GM19455 (cell line): Measurements from ENCODE around the gene WNT7B.

Experiments used
- ATAC-seq: cut with Tn5 transposase; IDR thresholded peaks from one replicate; pipeline ENCODE4 v1.9.1; 2021; ENCODE audit not compliant: unreplicated experiment

Gene WNT7B

DNA sequence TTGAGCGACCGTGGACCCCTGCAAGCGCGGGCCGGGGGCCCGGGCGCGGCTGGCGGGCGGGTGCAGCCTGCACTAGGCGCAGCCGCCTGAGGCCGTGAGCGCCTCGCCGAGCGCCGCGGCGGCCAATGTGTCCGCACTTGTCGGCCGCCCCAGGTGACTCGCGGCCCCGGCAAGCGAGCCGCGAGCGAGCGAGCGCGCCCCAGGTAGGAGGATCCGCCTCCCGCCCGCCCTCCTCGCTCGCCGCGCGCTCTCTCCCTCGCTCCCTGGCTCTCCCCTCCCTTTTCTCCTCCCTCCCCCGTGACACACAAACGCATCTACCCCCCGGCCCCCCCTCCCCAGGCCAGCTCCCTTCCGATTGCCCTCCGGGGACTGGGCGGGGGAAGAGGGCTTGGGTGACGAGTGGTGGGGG lies at the start of gene WNT7B:
TSS of gene WNT7B (minus strand) at position 160 of the 409 bp plus-strand sequence. CDS start 408 bp downstream, outside the sequence.
- no peak for ATAC-seq

DNA sequence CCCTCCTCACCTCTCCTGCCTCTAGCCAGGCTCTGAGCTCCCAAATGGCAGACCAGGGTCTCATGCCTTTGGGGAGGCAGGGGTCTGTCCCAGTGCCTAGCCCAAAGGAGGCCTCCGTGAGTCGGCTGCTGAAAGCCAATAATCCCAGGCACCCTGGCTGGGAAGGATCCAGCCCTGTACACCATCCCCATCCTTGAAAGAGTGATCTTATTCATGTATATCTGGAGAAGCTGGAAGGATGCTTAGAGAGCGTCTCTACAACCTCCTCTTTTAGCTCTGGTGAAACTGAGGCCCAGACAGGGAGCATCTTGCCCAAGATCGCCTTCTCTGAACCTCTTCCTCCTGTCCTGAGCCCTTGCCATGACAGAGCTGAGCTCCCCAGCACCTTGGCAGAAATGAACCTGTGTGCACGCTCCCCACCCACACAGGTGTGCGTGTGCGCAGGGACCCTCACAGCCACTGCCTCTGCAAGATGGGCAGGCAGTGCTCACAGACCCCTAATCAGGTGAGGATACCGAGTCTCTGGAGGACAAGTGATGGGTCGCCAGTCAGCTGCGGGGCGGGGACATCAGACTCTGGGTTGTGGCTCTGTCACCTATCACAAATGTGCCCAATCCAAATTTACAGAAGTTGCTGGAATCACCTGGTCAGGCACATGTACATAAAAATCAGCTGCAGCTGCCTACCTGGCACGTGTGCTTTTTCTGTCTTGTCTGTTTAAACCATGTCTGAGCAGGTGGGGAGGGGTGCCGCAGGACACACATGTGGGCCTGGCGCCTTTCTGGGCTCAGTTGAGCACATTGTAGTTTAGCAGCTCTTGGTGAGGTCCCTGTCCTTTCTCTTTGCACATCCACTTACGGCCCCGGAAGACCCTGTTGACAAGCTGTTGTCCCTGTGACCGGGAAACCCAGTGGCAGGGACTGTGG lies 49.3 kb upstream of the WNT7B start:
- no peak for ATAC-seq

DNA sequence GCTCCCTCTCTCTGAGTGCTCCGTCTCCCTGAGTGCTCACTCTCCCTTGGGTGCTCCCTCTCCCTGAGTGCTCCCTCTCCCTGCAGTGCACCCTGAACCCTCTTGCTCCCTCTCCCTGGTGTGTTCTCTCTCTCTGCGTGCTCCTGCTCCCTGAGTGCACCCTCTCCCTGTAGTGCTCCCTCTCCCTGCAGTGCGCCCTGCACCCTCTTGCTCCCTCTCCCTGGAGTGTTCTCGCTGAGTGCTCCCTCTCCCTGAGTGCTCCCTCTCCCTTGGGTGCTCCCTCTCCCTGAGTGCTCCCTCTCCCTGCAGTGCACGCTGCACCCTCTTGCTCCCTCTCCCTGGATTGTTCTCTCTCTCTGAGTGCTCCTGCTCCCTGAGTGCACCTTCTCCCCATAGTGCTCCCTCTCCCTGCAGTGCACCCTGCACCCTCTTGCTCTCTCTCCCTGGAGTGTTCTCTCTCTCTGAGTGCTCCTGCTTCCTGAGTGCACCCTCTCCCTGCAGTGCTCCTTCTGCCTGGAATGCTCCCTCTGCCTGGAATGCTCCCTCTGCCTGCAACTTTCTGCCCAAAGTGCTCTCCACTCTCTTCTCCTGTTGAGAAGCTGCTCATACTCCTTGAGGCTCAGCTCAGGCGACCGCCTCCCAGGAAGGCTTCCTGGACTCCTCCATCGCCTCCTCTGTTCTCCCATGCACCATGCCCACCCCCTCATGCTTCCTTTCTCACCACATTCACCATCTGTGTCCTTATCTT lies 48.4 kb upstream of the WNT7B start:
- no peak for ATAC-seq

DNA sequence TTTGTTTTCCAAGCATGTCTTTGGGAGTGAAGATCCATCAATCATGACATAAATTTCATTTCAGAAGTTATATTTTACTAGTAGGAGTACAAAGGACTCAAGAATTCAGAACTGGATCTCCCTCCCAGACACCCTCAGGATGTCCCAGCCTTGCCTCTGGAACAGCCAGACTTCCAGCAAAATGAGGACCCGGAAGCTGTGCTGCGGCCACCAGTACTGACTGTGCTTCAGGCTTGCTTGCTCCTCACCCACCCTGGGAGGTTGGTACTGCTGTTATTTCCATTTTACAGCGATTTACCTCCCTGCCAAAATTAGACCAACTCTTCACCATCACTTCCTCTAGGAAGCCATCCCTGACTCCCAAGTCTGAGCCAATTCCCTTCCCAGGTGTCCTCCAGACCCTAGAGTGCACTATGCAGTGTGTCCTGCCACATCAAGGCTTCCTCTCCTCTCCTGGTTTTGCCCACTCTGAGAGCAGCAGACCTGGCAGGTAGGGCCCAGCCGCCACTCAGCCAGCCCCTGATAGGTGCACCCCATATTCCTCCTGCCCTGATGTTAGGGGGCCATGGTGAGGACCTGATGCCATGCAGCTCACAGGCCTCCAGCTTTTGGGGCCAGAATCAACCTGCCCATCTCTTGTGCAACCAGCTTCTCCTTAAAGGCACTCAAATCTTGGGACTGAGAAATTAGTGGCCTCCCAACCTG lies 47.3 kb upstream of the WNT7B start:
- no peak for ATAC-seq

DNA sequence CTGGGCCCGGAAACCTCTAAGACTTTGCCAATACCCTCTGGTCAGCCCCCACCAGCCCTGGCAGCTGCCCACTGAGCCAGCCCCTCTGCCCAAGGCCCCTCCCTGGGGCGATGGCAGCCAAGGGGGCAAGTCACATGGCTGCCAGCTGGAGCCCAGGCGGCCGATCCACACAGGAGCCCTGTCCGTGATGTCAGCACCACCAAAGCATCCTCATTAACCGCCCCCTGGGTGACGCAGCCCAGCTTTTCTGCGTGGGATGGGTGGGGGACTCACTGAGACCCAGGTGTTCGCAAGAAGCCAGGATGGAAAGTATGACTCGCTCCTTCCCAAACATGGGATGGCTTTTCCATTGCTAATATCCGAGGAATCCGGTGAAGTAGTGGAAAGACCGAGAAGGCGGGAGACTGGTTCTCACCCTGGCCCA lies 46.6 kb upstream of the WNT7B start:
- no peak for ATAC-seq

DNA sequence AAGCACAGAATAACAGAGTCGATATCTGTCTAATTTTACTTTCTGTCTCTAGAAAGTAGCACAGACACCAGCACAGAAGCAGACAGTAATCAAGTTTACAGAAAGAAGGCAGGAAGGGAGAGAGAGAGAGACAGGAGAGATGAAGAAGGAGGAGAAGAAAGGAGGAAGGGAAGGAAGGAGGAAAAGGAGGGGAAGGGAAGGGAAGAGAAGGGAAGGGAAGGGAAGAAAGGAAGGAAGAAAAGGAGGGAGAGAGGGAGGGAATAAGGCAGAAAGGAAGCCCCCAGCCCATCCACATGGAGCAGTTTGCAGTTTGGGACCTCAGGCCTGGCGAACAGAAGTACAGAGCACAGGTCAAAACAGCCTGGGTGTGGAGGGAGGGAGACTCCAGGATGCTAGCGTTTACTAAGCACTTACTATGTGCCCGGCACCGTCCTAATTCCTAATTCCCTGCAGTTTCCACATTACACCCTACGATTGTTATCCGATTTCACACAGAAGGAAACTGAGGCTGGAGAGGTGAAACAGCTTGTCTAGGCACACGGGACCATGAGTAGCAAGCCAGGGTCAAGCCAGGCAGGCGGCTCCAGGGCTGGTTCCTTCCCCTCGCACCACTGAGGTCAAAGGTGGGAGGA lies 46.0 kb upstream of the WNT7B start:
- no peak for ATAC-seq

DNA sequence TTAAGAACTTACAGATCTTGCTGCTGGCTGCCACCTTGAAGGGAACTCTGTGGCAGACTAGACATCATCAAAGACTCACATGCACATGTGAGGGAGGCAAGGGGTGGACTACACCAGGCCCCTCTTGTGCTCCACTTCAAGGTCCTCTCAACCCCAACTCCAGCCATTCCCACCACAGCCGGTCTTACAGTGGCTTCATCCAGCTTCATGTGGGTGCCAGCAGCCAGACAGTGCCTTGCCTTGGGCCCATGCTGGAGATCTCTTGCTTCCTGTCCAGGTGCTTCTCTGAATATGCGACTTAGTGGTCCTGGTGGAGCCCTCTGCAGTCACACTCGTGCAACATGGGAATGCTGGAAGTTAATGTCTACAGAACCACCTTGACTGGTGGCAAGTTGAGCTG lies 44.6 kb upstream of the WNT7B start:
- no peak for ATAC-seq

DNA sequence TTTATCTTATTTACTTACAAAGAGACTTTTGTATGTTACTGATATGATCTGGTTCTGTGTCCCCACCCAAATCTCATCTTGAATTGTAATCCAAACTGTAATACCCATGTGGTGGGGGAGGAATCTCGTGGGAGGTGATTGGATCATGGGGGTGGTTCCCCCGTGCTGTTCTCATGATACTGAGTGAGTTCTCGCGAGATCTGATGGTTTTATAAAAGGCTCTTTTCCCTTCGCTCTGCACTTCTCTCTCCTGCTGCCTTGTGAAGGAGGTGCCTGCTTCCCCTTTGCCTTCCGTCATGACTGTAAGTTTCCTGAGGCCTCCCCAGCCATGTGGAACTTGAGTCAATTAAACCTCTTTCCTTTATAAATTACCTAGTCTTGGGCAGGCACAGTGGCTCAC lies 42.4 kb upstream of the WNT7B start:
- no peak for ATAC-seq

DNA sequence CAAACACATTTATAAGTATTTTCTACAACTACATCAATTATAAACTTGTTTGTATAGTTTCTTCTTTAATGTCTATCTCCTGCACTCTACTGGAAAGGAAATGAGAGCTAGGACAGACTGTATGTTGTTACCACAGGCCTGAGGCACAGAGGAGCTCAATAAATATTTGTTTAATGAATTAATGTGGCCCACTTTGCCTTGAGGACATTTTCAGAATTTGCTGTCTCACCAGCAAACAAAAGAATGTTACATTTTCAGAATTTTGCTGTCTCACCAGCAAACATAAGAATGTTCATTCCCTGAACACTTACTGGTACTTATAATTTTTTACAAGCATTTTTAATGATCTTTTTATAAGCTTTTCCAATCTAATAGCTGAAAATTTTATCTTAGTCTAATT lies 41.9 kb upstream of the WNT7B start:
- no peak for ATAC-seq

DNA sequence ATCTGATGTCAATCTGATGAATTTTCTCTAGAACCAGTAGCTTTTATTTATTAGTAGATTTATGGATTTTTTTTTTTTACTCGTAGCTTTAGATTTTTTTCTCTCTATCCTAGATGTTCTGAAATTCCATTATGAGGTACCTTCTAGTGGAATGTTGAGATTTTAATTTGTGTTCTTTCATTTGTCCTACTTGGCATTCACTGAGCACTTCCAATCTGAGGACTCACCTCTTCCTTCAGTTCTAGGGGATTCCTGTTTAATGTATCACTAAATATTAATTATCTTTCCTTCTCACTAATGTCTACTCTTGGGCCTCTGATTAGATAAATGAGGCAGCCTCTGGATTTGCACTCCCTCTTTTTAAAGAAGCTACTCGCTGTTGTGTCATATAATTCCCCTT lies 40.2 kb upstream of the WNT7B start:
- no peak for ATAC-seq

DNA sequence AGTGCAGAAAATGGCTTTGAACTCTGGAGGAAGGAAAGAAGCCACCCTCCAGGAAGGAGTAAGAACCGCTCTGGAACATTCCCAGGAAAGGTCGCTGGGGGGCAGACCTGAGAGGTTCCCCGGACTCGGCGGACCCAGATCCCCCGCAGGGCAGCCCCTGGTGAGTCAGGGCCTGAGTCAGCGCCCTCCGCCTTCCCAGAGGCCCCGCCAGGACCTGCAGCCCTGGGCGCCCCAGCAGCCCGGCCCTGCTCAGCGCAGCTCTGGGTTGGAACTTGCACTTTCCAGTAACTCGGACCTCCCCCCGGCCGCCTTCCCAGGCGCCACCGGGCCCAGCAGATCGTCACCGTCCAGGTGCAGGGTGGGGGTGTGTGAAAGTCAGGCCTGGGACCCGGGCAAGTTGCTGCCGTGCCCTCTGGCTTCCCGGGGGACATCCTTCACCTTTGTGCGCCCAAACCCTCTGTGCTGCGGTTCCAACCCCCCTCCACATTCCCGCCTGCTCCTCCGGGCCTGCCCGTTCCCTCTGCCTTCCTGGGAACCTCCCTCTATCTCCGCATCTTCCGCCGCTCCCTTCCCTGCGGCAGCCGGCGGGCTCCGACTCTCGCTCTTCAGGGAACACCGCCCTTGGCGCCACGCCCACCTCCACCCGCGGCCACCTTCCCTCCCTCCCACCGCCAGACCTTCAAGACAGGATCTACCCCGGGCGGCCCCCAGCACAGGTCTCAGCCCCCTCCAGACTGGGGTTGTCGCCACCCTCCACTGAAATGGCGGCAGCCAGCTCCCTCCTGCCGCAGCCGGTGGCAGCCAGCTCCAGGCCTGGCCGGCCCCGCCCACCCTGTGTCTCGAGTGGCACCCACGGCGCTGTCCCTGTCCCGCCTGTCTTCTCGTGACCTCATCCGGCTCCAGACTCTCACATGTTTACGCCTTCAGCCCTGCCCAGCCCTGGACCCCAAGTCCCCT lies 36.8 kb upstream of the WNT7B start:
- peak; percentile 69 for ATAC-seq

DNA sequence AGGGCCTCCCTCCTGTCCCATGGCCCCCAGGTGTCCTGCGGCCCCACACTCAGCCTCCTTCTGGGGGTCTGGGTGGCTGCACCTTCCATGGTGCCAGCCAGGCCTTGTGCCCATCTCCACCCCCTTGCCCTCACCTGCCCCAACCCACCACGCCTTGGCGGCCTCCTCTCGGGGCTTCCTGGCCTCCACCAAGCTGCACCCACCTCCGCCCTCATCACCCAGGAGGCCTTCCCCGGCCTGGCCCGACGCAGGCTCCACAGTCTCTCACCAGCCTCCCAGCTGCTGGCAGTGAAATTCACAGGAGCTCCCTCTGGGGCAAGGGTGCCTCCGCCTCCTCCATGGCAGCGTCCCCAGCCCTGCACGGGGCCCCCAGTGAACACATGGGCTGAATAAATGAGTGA lies 35.9 kb upstream of the WNT7B start:
- no peak for ATAC-seq

DNA sequence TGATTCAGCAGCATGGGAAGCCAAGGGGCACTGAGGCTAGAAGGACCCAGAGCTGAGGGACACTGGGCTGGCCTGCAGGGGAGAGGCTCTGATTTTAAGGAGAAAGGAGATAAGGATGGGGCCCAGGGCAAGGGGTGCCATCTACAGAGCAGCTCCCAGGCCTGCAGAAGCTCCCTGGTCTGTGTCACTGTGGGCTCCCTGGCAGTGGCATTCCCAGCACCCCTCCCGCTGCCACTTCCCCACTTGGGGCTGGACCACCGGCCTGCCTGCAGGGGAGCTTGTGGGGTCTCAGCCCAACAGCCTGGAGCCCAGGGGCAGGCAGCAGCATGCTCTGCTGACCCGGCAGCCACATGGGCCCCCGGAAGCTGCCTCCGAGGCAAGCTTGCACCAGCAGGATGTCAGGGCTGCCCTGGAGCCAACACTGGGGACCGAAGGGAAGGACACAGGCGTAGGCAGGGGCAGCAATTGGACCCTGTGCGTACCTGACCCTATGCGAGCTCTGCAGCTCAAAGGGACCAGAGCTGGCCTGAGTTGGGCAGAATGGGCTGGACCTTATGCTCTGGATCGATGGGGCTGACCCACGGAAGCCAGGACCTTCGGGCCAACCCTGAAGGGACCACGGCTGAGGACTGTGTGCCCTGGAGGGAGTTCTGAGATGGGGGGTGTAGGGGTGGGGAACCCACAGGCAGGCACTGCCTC lies 35.4 kb upstream of the WNT7B start:
- ATAC-seq: no peak

DNA sequence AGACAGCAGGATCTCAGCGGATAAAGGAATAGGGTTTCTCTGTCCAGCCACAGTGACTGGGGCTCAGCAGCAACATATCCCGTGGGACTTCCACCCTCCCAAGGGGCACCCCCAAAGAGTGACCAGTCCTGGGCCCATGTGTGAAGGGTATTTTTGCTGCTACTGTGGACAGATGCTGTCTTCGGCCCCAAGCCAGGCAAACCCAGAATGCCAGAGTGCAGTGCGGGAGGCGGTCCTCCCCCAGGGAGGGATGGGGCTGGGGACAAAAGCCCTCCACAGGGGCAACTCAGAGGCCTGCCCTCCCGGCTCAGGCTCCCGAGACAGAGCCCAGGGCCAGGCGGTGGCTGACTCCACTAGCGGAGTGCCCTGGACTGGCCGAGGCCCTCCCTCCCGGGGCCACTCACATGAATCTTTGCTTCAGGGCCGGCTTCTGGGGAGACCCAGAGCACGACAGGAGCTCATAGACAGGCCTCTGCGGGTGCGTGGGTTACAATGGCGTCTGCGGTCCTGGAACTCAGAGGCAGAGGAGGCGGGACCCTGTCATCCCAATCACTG lies 34.7 kb upstream of the WNT7B start:
- no peak for ATAC-seq

DNA sequence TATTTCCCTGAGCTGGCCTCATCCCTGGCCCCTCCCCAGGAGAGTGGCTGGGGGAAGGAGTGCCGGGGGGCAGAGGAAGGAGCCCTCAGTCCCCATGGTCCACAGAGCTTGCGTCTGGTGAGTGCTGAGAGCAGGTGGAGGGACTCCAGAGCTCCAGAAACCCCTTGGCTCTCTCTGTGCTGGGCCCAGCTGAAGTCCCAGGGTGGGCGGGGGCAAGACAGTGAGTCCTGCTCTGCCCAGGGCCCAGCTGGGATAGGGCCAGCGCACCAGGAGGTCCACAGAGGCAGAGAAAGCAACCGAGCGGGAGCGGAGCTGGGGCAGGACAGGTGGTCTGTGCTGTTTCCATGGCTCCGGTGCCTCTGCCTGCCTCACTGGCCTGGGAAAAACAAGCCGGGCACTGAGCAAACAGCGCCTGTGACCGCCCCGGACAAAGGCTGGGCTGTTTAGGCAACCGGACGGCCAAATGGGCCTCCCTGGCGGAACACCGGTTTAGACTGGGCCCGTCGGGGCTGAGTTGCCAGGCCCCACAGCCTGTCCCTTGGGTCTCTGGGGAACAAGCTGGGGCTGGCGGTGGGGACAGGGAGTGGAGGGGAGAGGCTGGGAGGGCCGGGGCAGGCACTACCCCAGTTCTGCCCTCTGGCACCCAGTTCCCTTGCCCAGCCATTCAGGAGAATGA lies 34.1 kb upstream of the WNT7B start:
- ATAC-seq: no peak

DNA sequence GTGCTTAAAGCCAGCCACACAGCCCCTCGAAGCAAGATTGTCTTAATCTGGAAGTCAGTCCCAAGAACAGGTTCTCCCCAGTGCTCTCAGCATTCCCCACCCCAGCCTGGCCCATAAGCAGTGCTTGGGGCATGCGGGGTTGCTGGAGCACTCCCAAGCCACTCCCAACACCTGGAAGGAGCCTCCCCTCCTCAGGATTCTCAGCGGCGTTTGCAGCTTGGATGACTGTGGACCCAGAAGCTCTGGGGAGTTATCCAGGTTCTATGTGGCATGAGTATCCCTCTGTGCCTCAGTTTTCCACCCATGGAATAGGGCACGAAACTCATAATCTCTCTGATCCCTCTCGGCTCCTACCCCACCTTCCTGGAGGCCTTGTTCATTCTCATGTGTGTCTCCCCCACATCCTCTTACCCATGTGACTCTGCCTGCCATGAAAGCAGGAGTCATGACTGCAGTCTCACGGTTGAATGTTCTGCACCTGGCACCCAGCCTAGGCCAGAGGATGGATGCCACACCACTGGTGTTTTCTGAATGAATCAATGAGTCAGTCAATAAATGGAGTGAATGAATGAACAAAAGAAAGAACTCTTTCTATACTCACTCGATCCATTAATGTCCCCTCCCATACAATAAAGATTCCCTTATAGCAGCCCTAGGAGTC lies 33.4 kb upstream of the WNT7B start:
- no peak for ATAC-seq

DNA sequence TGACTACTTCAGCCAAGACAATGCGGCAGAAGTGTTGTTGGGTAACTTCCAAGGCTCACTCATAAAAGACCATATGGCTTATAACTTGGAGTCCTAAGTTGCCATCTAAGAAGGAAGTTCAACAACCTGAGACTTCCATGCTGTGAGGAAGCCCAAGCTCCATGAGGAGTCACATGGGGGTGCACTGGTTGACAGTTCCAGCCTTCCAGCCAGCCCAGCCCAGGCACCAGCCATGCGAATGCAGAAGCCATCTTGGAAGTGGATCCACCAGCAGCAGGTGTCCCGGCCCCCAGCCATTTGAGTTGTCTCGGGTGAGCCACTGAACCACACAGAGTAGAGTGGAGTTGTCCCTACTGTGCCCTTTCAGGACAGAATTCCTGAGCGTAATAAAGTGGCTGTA lies 32.8 kb upstream of the WNT7B start:
- no peak for ATAC-seq
